PC-3 (cell line): Measurements from ENCODE around the gene CCDC71. TPM values are rescaled to one million over a fixed set of nuclear protein-coding genes. Genes with fewer than 3 reads are reported as not detected.

Source experiments
- ATAC-seq: fragments of 200-7000 bp; cut with Tn5 transposase; 2 replicates; pipeline ENCODE4 v1.9.1; 2020; ENCODE audit warnings: mild to moderate bottlenecking, moderate library complexity
- BruUV-seq: library from RNA; stranded (reverse); fragments of 400-500 nt; replicated peaks from 2 replicates; lab custom pipeline; 2021; lab: Mats Ljungman, UMichigan
- CTCF ChIA-PET: fragments of 300-600 bp; sonication (Branson Sonifier 250); formaldehyde crosslinking; loops from one replicate; lab custom pipeline; 2022; ENCODE audit warnings: antibody characterized with exemption; lab: Charles Lee
- POLR2A ChIA-PET: fragments of 300-600 bp; sonication (Branson Sonifier 250); formaldehyde crosslinking; loops from one replicate; lab custom pipeline; 2022; ENCODE audit warnings: antibody characterized with exemption; ENCODE audit not compliant: unreplicated experiment; lab: Charles Lee
- DNase-seq: peaks from one replicate; pipeline ENCODE4 v3.0.0-alpha.2; 2015
- H2AFZ ChIP-seq: fragments of 300-600 bp; sonication (generic); 2 replicates; pipeline ENCODE4 v1.6.0; 2016; ENCODE audit warnings: antibody characterized with exemption, low read length
- H3F3A ChIP-seq: fragments of 300-600 bp; sonication (generic); one replicate; pipeline ENCODE4 v1.6.0; 2017; ENCODE audit warnings: antibody characterized with exemption, low read length, control low read depth, mild to moderate bottlenecking; ENCODE audit not compliant: unreplicated experiment
- H3K27ac ChIP-seq: fragments of 300-600 bp; sonication (generic); 2 replicates; pipeline ENCODE4 v1.5.1; 2016; ENCODE audit warnings: mild to moderate bottlenecking, low read length
- H3K27me3 ChIP-seq: fragments of 300-600 bp; sonication (generic); 2 replicates; pipeline ENCODE4 v1.6.1; 2016; ENCODE audit warnings: low read length, mixed read lengths
- H3K36me3 ChIP-seq: fragments of 300-600 bp; sonication (generic); 2 replicates; pipeline ENCODE4 v1.6.1; 2016; ENCODE audit warnings: low read depth, mixed run types, low read length, mixed read lengths
- H3K4me1 ChIP-seq: fragments of 300-600 bp; sonication (generic); 2 replicates; pipeline ENCODE4 v1.5.1; 2016; ENCODE audit warnings: low read length; ENCODE audit not compliant: insufficient read depth
- H3K4me2 ChIP-seq: fragments of 300-600 bp; sonication (generic); 2 replicates; pipeline ENCODE4 v1.6.0; 2016; ENCODE audit warnings: low read length
- H3K4me3 ChIP-seq: fragments of 300-600 bp; sonication (generic); 2 replicates; pipeline ENCODE4 v1.5.1; 2016; ENCODE audit warnings: mild to moderate bottlenecking, low read length, mixed read lengths
- H3K79me2 ChIP-seq: fragments of 300-600 bp; sonication (generic); 2 replicates; pipeline ENCODE4 v1.6.1; 2017; ENCODE audit warnings: low read length, mixed read lengths
- H3K9ac ChIP-seq: fragments of 300-600 bp; sonication (generic); 2 replicates; pipeline ENCODE4 v1.6.0; 2016; ENCODE audit warnings: mild to moderate bottlenecking, low read length
- H3K9me2 ChIP-seq: fragments of 300-600 bp; sonication (generic); replicated peaks from 2 replicates; pipeline ENCODE4 v1.6.1; 2016; ENCODE audit warnings: mixed run types, low read length, mixed read lengths
- H3K9me3 ChIP-seq: fragments of 300-600 bp; sonication (generic); 2 replicates; pipeline ENCODE4 v1.6.1; 2016; ENCODE audit warnings: low read length, mixed read lengths
- H4K20me1 ChIP-seq: fragments of 300-600 bp; sonication (generic); 2 replicates; pipeline ENCODE4 v1.6.1; 2016; ENCODE audit warnings: low read length, mixed read lengths
- EZH2 ChIP-seq: fragments of 300-600 bp; sonication (generic); IDR thresholded peaks from one replicate; pipeline ENCODE4 v1.6.1; 2017; ENCODE audit warnings: antibody characterized with exemption, mild to moderate bottlenecking, low read length; ENCODE audit not compliant: unreplicated experiment
- EZH2phosphoT487 ChIP-seq: fragments of 300-600 bp; sonication (generic); IDR thresholded peaks from 2 replicates; pipeline ENCODE4 v1.6.1; 2018; ENCODE audit warnings: mild to moderate bottlenecking, antibody characterized with exemption, low read length, borderline replicate concordance
- intact Hi-C: fragments of 100-400 bp; cut with micrococcal nuclease; formaldehyde crosslinking; loops from 2 replicates; pipeline ENCODE4 v1.9.0; 2023
- total RNA-seq: library from RNA; depleted of rRNA; stranded (reverse); fragments of >200 nt; gene quantifications from 2 replicates; pipeline ENCODE4 v1.2.3, GENCODE V29; 2014
- TF ChIP-seq, protein P1 (sequence below): fragments of 300-600 bp; sonication (generic); conservative IDR thresholded peaks from 2 replicates; pipeline ENCODE4 v1.5.1; 2017; ENCODE audit warnings: antibody characterized with exemption, low read depth, mild to moderate bottlenecking, low read length

Gene CCDC71
- total RNA-seq, 1 experiment from 2014 or later, result 19.4 TPM

DNA sequence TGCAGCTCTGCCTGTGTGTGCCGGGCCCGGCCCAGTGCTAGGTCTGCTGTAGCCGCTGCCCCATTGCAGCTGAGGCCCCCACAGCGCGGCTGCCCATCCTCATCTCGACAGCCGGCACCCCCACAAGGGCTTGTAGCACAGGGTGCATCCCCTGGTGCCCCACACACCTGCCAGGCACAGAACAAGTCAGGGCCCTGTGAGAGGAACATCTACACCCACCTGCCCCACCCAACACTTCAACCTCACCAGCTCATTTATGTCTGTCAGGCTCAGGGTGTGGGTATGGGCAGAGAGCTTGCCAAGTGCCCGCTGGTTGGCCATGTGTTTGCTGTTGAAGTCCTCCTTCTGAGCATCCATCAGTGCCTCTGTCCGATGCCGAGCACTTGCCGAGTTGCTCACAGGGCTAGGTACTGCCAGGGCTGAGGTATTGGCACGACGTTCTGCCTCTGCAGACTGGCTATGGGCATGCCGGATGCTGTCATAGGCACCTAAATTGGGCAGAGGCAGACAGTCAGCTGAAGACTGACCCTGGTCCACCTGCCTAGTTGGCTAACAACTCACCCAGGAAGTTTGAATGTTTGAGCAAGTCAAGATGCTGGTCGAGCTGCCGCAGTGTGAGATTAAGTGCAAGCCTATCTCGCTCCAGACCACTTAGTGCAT is 43.1 kb downstream of the CCDC71 start:
- peaks cover 20% of the 10 kb centered on the region for H3K79me2 ChIP-seq
- peaks cover 12% of the 10 kb centered on the region; the same call in 1 of the 2 replicates for H3K36me3 ChIP-seq
- ATAC-seq (no peak), DNase-seq (no peak)
- peaks cover 7% of the 10 kb centered on the region for H3F3A ChIP-seq
- BruUV-seq, result no TSS peak
- CTCF ChIA-PET, result no interaction called here
- no peaks in the 10 kb centered on the region for H4K20me1 ChIP-seq
- no peak overlapping the region for H3K4me2 ChIP-seq
- no peak overlapping the region for H3K27ac ChIP-seq
- TF ChIP-seq EZH2, result no peak
- TF ChIP-seq, protein P1, sequence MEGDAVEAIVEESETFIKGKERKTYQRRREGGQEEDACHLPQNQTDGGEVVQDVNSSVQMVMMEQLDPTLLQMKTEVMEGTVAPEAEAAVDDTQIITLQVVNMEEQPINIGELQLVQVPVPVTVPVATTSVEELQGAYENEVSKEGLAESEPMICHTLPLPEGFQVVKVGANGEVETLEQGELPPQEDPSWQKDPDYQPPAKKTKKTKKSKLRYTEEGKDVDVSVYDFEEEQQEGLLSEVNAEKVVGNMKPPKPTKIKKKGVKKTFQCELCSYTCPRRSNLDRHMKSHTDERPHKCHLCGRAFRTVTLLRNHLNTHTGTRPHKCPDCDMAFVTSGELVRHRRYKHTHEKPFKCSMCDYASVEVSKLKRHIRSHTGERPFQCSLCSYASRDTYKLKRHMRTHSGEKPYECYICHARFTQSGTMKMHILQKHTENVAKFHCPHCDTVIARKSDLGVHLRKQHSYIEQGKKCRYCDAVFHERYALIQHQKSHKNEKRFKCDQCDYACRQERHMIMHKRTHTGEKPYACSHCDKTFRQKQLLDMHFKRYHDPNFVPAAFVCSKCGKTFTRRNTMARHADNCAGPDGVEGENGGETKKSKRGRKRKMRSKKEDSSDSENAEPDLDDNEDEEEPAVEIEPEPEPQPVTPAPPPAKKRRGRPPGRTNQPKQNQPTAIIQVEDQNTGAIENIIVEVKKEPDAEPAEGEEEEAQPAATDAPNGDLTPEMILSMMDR, result no peak
- TF ChIP-seq EZH2phosphoT487, result no peak
- no peaks in the 10 kb centered on the region for H3K9me3 ChIP-seq
- intact Hi-C loops, result no loop called here
- POLR2A ChIA-PET, result no interaction called here
- no peaks in the 10 kb centered on the region for H3K27me3 ChIP-seq
- no peak overlapping the region for H3K4me3 ChIP-seq
- H3K9ac ChIP-seq, result no peak overlapping the region
- no peak overlapping the region for H2AFZ ChIP-seq
- H3K4me1 ChIP-seq, result peaks cover 15% of the 10 kb centered on the region
- no peaks in the 10 kb centered on the region for H3K9me2 ChIP-seq

DNA sequence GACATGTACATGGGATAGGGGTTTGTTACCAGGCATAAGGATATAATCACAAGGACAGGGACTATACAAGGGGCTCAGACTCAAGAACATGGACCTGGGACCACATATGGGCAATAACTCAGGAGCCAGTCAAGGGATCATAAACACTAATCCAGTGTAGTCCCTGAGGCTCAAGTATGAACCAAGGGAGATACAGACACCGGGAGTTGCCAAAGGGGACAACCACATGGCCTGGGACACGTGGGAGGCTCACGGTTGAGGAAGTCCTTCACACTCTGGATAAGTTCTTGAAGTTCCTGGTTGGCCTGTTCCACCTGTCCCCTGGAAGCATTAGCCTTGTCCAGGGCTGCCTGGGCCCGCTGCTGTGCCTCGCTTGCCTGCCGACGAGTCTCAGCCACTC is 43.7 kb downstream of the CCDC71 start:
- H3K9me2 ChIP-seq, result no peaks in the 10 kb centered on the region
- TF ChIP-seq, protein P1, result no peak
- TF ChIP-seq EZH2phosphoT487, result no peak
- no peak for TF ChIP-seq EZH2
- no peaks in the 10 kb centered on the region for H3K27me3 ChIP-seq
- intact Hi-C loops, result no loop called here
- H2AFZ ChIP-seq, result no peak overlapping the region
- H3K4me2 ChIP-seq, result no peak overlapping the region
- CTCF ChIA-PET, result no interaction called here
- H3K4me1 ChIP-seq, result peaks cover 15% of the 10 kb centered on the region
- H3K79me2 ChIP-seq, result peaks cover 20% of the 10 kb centered on the region
- no peak overlapping the region for H3K27ac ChIP-seq
- no TSS peak for BruUV-seq
- H3F3A ChIP-seq, result peaks cover 7% of the 10 kb centered on the region
- DNase-seq (no peak), ATAC-seq (no peak)
- H3K4me3 ChIP-seq, result no peak overlapping the region
- H4K20me1 ChIP-seq, result no peaks in the 10 kb centered on the region
- no peak overlapping the region for H3K9ac ChIP-seq
- POLR2A ChIA-PET, result no interaction called here
- H3K36me3 ChIP-seq, result peaks cover 16% of the 10 kb centered on the region
- no peaks in the 10 kb centered on the region for H3K9me3 ChIP-seq

DNA sequence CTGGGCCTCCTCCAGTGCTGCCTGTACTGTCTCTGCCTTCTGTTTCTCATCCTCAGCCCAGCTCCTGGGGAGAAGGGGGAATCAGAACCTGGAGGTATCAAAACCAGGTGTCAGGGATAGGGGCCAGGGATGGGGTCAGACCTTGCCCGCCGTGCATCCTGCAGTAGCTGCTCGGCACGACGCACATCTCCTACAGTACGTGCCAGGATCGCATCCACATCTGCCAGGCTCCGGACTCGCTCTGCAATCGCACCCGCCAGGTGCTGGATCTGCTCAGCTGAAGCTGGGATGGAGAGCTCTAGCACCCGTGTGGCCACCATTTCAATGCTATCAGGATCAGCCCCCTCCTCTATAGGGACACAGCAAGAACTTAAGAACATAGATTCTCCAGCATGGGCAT is 44.1 kb downstream of the CCDC71 start:
- H3K4me1 ChIP-seq, result peaks cover 15% of the 10 kb centered on the region
- H3K27ac ChIP-seq, result no peak overlapping the region
- H3K4me2 ChIP-seq, result no peak overlapping the region
- no peak overlapping the region for H2AFZ ChIP-seq
- intact Hi-C loops, result no loop called here
- no peak for TF ChIP-seq EZH2
- TF ChIP-seq EZH2phosphoT487, result no peak
- TF ChIP-seq, protein P1, result no peak
- H4K20me1 ChIP-seq, result no peaks in the 10 kb centered on the region
- H3K9ac ChIP-seq, result no peak overlapping the region
- H3K9me2 ChIP-seq, result no peaks in the 10 kb centered on the region
- no TSS peak for BruUV-seq
- H3K36me3 ChIP-seq, result peaks cover 21% of the 10 kb centered on the region
- ChIA-PET CTCF (interaction anchor here (0.5 kb wide), 1 partner anchor 49 kb away, joined by 3 read pairs; the partner anchor contains the start of gene KLHDC8B), POLR2A (no interaction called here)
- ATAC-seq (no peak), DNase-seq (no peak)
- no peak overlapping the region for H3K4me3 ChIP-seq
- H3F3A ChIP-seq, result peaks cover 7% of the 10 kb centered on the region
- H3K9me3 ChIP-seq, result no peaks in the 10 kb centered on the region
- H3K79me2 ChIP-seq, result peaks cover 20% of the 10 kb centered on the region
- no peaks in the 10 kb centered on the region for H3K27me3 ChIP-seq
